Gastrocnemius medialis (tissue), 4 donors: ENCODE data around the gene SLC9C1. TPM values are rescaled to one million over a fixed set of nuclear protein-coding genes. Genes with fewer than 3 reads are reported as not detected.
A peak's percentile ranks its signal among the peaks of the same experiment; 100 is the strongest.

Experiments
- ATAC-seq, 2 donors: fragments of 150-250 bp; one replicate each; pipeline ENCODE4 v1.9.1; 2016
- DNase-seq, 2 donors: peaks; one replicate each; pipeline ENCODE4 v3.0.0-alpha.2; 2019
- H3K27ac ChIP-seq, 4 donors: fragments of 200-600 bp; sonication (generic); 1 replicate in 1 of 4; 2 replicates in 3 of 4; pipeline ENCODE4 v1.5.1; 2016 to 2018; ENCODE audit warnings: mild to moderate bottlenecking in 2 of 4, moderate library complexity in 1 of 4
- H3K27me3 ChIP-seq, 3 donors: fragments of 200-600 bp; sonication (generic) in 2 of 3; 1 replicate in 1 of 3; 2 replicates in 2 of 3; pipeline versions ENCODE4 v1.5.1 to v1.6.0; 2016 to 2019; ENCODE audit warnings: mild to moderate bottlenecking in 1 of 3, moderate library complexity in 1 of 3
- H3K36me3 ChIP-seq, 2 donors: fragments of 200-600 bp; sonication (generic) in 1 of 2; one replicate each; pipeline ENCODE4 v1.5.1; 2017 to 2018
- H3K4me1 ChIP-seq, 2 donors: fragments of 200-600 bp; sonication (generic) in 1 of 2; one replicate each; pipeline ENCODE4 v1.5.1; 2016 to 2017; ENCODE audit warnings: mild to moderate bottlenecking in 2 of 2
- H3K4me3 ChIP-seq, 4 donors: fragments of 200-600 bp; sonication (generic) in 3 of 4; 1 replicate in 1 of 4; 2 replicates in 3 of 4; pipeline ENCODE4 v1.5.1; 2016 to 2019; ENCODE audit warnings: mild to moderate bottlenecking in 2 of 4
- H3K9me3 ChIP-seq, 3 donors: fragments of 200-600 bp; sonication (generic) in 2 of 3; 1 replicate in 1 of 3; 2 replicates in 2 of 3; pipeline ENCODE4 v1.5.1; 2016 to 2019
- CTCF ChIP-seq, 5 experiments: fragments of 450-650 bp in 3 of 5; fragments of 200-600 bp in 2 of 5; sonication (generic) in 2 of 5; IDR thresholded peaks in 4 of 5; conservative IDR thresholded peaks in 1 of 5; 1 replicate in 4 of 5; 2 replicates in 1 of 5; pipeline ENCODE4 v1.5.1; 2016 to 2019; ENCODE audit warnings: antibody characterized with exemption in 5 of 5, mild to moderate bottlenecking in 3 of 5, moderate library complexity in 3 of 5
- POLR2A ChIP-seq, 2 donors: fragments of 450-650 bp; IDR thresholded peaks; one replicate each; pipeline ENCODE4 v1.6.1; 2017; ENCODE audit warnings: antibody characterized with exemption in 2 of 2, mild to moderate bottlenecking in 2 of 2, moderate library complexity in 2 of 2
- in situ Hi-C, 4 donors: fragments of 200-750 bp; cut with MboI; loops; one replicate each; pipeline versions ENCODE4 v1.15.0 to v1.8.0; 2017; ENCODE audit warnings: low sequenced_read_pairs in 4 of 4
- intact Hi-C: fragments of 100-400 bp; cut with DNase I; formaldehyde crosslinking; loops from one replicate; pipeline ENCODE4 v1.15.1; 2023; ENCODE audit warnings: low total_unique reads
- total RNA-seq, 4 donors: library from RNA; depleted of rRNA; stranded (reverse); fragments of >200 nt; gene quantifications; one replicate each; pipeline versions ENCODE4 v1.1.0 to v1.2.3, GENCODE V29; 2016

SLC9C1 gene
- total RNA-seq, 4 donors from 2014 or later, result not detected

- Histone ChIP-seq H3K4me1 (peaks cover 0 to 7% of the 10 kb centered on the region in 2 donors), H3K9me3 (no peaks in the 10 kb centered on the region), H3K4me3 (peak overlapping the region; percentile 41 to 54 (median 46)), H3K27ac (no peak overlapping the region), H3K27me3 (no peaks in the 10 kb centered on the region), H3K36me3 (no peaks in the 10 kb centered on the region)
- in situ Hi-C loops (loop anchor here in 1 of 4 donors (25.0 kb wide), 1 partner anchor 208 kb away; no protein-coding TSS in a partner anchor), intact Hi-C loops (no loop called here)
- TF ChIP-seq CTCF (IDR thresholded peaks at IDR 0.05 in 4 of 5, conservative IDR thresholded peaks at IDR 0.05 in 1 of 5) (no peak), POLR2A (IDR thresholded peaks at IDR 0.05) (no peak)
- ATAC-seq (no peak), DNase-seq (no peak)
These were observed 10.6 kb upstream of the SLC9C1 start for GRCh38 chr3:112304611-112305010.

- no peak overlapping the region for H3K27ac ChIP-seq
- H3K4me1 ChIP-seq, result peaks cover 0 to 7% of the 10 kb centered on the region in 2 donors
- in situ Hi-C loops, result loop anchor here in 1 of 4 donors (25.0 kb wide), 1 partner anchor 208 kb away; no protein-coding TSS in a partner anchor
- H3K27me3 ChIP-seq, result no peaks in the 10 kb centered on the region
- ATAC-seq, result peak in 1 of 2 donors; percentile 49
- TF ChIP-seq CTCF (IDR thresholded peaks at IDR 0.05 in 4 of 5, conservative IDR thresholded peaks at IDR 0.05 in 1 of 5) (no peak), POLR2A (IDR thresholded peaks at IDR 0.05) (no peak)
- intact Hi-C loops, result no loop called here
- no peaks in the 10 kb centered on the region for H3K9me3 ChIP-seq
- no peak for DNase-seq
- no peaks in the 10 kb centered on the region for H3K36me3 ChIP-seq
- H3K4me3 ChIP-seq, result peak overlapping the region; percentile 41 to 54 (median 46)
These were observed 9.8 kb upstream of the SLC9C1 start for GRCh38 chr3:112303764-112304325.

- H3K4me1 ChIP-seq, result peaks cover 0 to 7% of the 10 kb centered on the region in 2 donors
- H3K27ac ChIP-seq, result no peak overlapping the region
- no peak for ATAC-seq
- TF ChIP-seq CTCF (IDR thresholded peaks at IDR 0.05 in 4 of 5, conservative IDR thresholded peaks at IDR 0.05 in 1 of 5) (no peak), POLR2A (IDR thresholded peaks at IDR 0.05) (no peak)
- no peaks in the 10 kb centered on the region for H3K9me3 ChIP-seq
- intact Hi-C loops, result no loop called here
- no peaks in the 10 kb centered on the region for H3K36me3 ChIP-seq
- no peak for DNase-seq
- H3K27me3 ChIP-seq, result no peaks in the 10 kb centered on the region
- in situ Hi-C loops, result loop anchor here in 1 of 4 donors (25.0 kb wide), 1 partner anchor 209 kb away; no protein-coding TSS in a partner anchor
- H3K4me3 ChIP-seq, result peak overlapping the region; percentile 41 to 54 (median 46)
These were observed 9.1 kb upstream of the SLC9C1 start for GRCh38 chr3:112302881-112303763.

- peak overlapping the region in 2 of 4 donors; percentile 49 to 54 for H3K4me3 ChIP-seq
- in situ Hi-C loops, result loop anchor here in 1 of 4 donors (25.0 kb wide), 1 partner anchor 210 kb away; no protein-coding TSS in a partner anchor
- intact Hi-C loops, result no loop called here
- no peak overlapping the region for H3K27ac ChIP-seq
- H3K27me3 ChIP-seq, result no peaks in the 10 kb centered on the region
- no peak for DNase-seq
- TF ChIP-seq CTCF (IDR thresholded peaks at IDR 0.05 in 4 of 5, conservative IDR thresholded peaks at IDR 0.05 in 1 of 5) (no peak), POLR2A (IDR thresholded peaks at IDR 0.05) (no peak)
- no peaks in the 10 kb centered on the region for H3K36me3 ChIP-seq
- no peak for ATAC-seq
- H3K9me3 ChIP-seq, result no peaks in the 10 kb centered on the region
- H3K4me1 ChIP-seq, result peaks cover 0 to 10% of the 10 kb centered on the region in 2 donors
These were observed 8.3 kb upstream of the SLC9C1 start for GRCh38 chr3:112302150-112302830.
